Panc1 (cell line): ENCODE measurements around the gene MIA3. TPM values are rescaled to one million over a fixed set of nuclear protein-coding genes. Genes with fewer than 3 reads are reported as not detected.
A peak's percentile ranks its signal among the peaks of the same experiment; 100 is the strongest.

ENCODE experiments used
- ATAC-seq: fragments of 200-7000 bp; cut with Tn5 transposase; 2 replicates; pipeline ENCODE4 v1.9.1; 2020; ENCODE audit warnings: mild to moderate bottlenecking, moderate library complexity
- BruUV-seq: library from RNA; stranded (reverse); fragments of 400-500 nt; replicated peaks from 2 replicates; lab custom pipeline; 2021; lab: Mats Ljungman, UMichigan
- CTCF ChIA-PET: fragments of 300-600 bp; sonication (Branson Sonifier 250); formaldehyde crosslinking; loops from one replicate; lab custom pipeline; 2022; ENCODE audit warnings: antibody characterized with exemption; lab: Charles Lee
- POLR2A ChIA-PET: fragments of 300-600 bp; sonication (Branson Sonifier 250); formaldehyde crosslinking; loops from one replicate; lab custom pipeline; 2022; ENCODE audit warnings: antibody characterized with exemption; lab: Charles Lee
- DNase-seq: peaks from one replicate; pipeline ENCODE4 v3.0.0-alpha.2; 2010; ENCODE audit warnings: low read depth, low spot score
- H3K27ac ChIP-seq: 2 replicates; pipeline ENCODE4 v1.5.1; 2011; ENCODE audit warnings: mild to moderate bottlenecking, low read length, inconsistent platforms
- H3K27me3 ChIP-seq: fragments of 200-500 bp; sonication (Bioruptor generic); 2 replicates; pipeline ENCODE4 v1.6.0; 2014; ENCODE audit warnings: low read length, inconsistent platforms; ENCODE audit not compliant: control insufficient read depth, insufficient read depth
- H3K36me3 ChIP-seq: fragments of 200-500 bp; sonication (Bioruptor generic); 2 replicates; pipeline ENCODE4 v1.5.1; 2014; ENCODE audit warnings: inconsistent platforms, mild to moderate bottlenecking, low read length, moderate library complexity; ENCODE audit not compliant: control insufficient read depth, insufficient read depth
- H3K4me1 ChIP-seq: 2 replicates; pipeline ENCODE4 v1.5.1; 2011; ENCODE audit warnings: inconsistent platforms, mild to moderate bottlenecking, low read length, moderate library complexity; ENCODE audit not compliant: control insufficient read depth, insufficient read depth
- H3K4me3 ChIP-seq, 2 experiments: 2 replicates each; pipeline ENCODE4 v1.5.1; 2011 to 2012; ENCODE audit warnings: low read depth in 2 of 2, low read length in 2 of 2, mild to moderate bottlenecking in 2 of 2, inconsistent platforms in 1 of 2, moderate library complexity in 1 of 2
- H3K9me3 ChIP-seq: fragments of 200-500 bp; sonication (Bioruptor generic); 2 replicates; pipeline ENCODE4 v1.5.1; 2014; ENCODE audit warnings: low read depth, mild to moderate bottlenecking, inconsistent platforms, low read length, moderate library complexity; ENCODE audit not compliant: control insufficient read depth, insufficient read depth
- CTCF ChIP-seq: fragments of 450-650 bp; IDR thresholded peaks from 2 replicates; pipeline ENCODE4 v1.5.1; 2017; ENCODE audit warnings: mild to moderate bottlenecking
- POLR2AphosphoS5 ChIP-seq: IDR thresholded peaks from 2 replicates; pipeline ENCODE4 v1.6.1; 2012; ENCODE audit warnings: mild to moderate bottlenecking, low read depth, low read length, moderate library complexity
- SIN3A ChIP-seq: IDR thresholded peaks from 2 replicates; pipeline ENCODE4 v1.6.1; 2012; ENCODE audit warnings: low read depth, mild to moderate bottlenecking, low read length, moderate library complexity, borderline replicate concordance; ENCODE audit not compliant: insufficient read depth
- TCF7L2 ChIP-seq: IDR thresholded peaks from 2 replicates; pipeline ENCODE4 v1.6.1; 2011; ENCODE audit warnings: mild to moderate bottlenecking, low read depth, low read length, inconsistent platforms
- in situ Hi-C: cut with HindIII; loops from 2 replicates; pipeline ENCODE4 v1.10.0; 2016; ENCODE audit warnings: low sequenced_read_pairs, low pct_unique_long_range_greater_than_20kb
- intact Hi-C: fragments of 100-400 bp; cut with micrococcal nuclease; formaldehyde crosslinking; loops from one replicate; pipeline ENCODE4 v1.10.0; 2022; ENCODE audit not compliant: unreplicated experiment
- total RNA-seq: library from RNA; stranded (reverse); gene quantifications from one replicate; pipeline ENCODE4 v1.2.1, GENCODE V29; 2021; ENCODE audit not compliant: unreplicated experiment
- TF ChIP-seq, protein P1 (sequence below), 2 experiments: IDR thresholded peaks; 2 replicates each; pipeline ENCODE4 v1.6.1; 2011 to 2012; ENCODE audit warnings: low read depth in 2 of 2, control low read depth in 1 of 2, low read length in 1 of 2, mild to moderate bottlenecking in 1 of 2, moderate library complexity in 1 of 2; ENCODE audit not compliant: insufficient read depth in 1 of 2

MIA3 gene
- total RNA-seq, 1 experiment from 2014 or later = 53.5 TPM

DNA sequence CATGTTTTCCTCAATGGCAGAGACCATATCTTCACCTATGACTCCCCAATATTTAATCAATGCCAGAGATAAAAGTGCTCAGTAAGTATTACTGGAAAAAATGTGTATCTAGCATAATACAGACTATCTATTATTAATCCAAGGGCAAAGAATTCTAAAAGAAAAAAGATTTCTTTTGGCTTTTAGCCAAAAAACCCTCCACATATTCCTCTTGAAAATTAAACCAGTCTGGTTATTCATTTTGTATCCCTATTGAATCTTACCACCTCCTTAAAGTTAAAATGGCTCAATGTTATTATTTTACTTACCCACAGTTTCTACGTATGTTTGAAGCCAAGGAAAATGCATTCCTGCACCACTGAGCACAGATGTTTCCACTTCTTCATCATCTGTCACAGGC, 29.8 kb upstream of the MIA3 start:
- in situ Hi-C loops = loop anchor here (5.0 kb wide), 1 partner anchor 34 kb away; no protein-coding TSS in a partner anchor
- H3K36me3 ChIP-seq = peaks cover 24% of the 10 kb centered on the region
- POLR2A ChIA-PET = no interaction called here

DNA sequence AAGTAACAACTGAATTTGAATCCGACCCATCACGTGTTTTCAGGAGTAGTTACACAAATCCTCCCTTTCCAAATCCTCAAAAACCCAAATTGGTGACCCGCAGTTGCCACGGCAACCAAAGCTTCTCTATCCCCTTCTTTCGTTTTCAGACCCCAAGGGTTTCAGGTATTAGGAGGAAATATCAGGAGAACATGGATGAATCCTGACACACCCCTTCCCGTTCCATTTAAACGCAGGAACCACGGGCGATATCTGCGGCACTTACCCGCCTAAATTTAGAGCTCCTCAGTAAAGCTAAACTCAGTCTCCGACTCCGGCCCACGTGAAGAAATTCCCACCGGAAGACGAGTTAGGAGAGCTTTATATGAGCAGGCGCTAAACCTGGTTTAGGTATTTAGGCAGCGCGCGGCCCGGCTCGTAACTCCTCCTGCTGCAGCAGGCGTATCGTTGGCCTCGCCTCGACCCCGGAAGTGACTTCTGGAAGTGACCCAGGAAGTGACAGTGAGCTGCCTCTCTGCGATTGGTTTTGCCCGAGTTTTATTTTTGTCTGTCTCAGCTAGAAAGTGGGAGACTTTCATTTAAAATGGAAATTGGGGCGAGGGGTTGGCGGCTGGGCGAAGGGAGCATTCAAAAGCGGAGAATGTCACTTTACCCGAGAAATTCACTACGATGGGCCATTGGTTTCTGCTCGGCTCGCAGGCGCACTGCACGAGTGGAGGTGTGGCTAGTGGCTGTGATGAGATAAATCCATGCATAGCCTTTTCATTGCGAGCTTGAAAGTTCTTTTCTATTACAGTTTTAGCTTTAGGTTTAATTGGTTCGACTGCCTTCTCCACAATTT, 28.2 kb upstream of the MIA3 start, which contains the start of gene TAF1A:
Gene TAF1A, minus strand, starts transcription at position 472 of the 841 bp plus-strand sequence.
- intact Hi-C loops = no loop called here
- Histone ChIP-seq H3K27ac (peak within 1 kb of the TSS; percentile 97), H3K4me1 (peaks cover 22% of the 10 kb centered on the region), H3K4me3 (peak within 1 kb of the TSS; percentile 94 to 98), H3K27me3 (no peaks in the 10 kb centered on the region), H3K9me3 (no peaks in the 10 kb centered on the region), H3K36me3 (peaks cover 22% of the 10 kb centered on the region)
- DNase-seq (peak; percentile 71), ATAC-seq (peak; percentile 100)
- TF ChIP-seq SIN3A = no peak; the same call in 1 of the 2 replicates
- no peak for TF ChIP-seq CTCF
- TF ChIP-seq POLR2AphosphoS5 = 0 out of 2 replicates have a peak, but pooled peaks have one; percentile 75
- TF ChIP-seq TCF7L2 = no peak
- ChIA-PET POLR2A (interaction anchor here (0.6 to 0.9 kb wide), 2 partner anchors 27 to 56 kb away, joined by 5 to 9 read pairs; no protein-coding TSS in a partner anchor), CTCF (interaction anchor here (0.6 to 2.7 kb wide), 3 partner anchors 9 to 45 kb away, joined by 3 to 9 read pairs (median 5); no protein-coding TSS in a partner anchor)
- BruUV-seq = TSS peak; percentile 87
- in situ Hi-C loops = loop anchor here (5.0 kb wide), 1 partner anchor 33 kb away; no protein-coding TSS in a partner anchor

More for the DNA sequence above, 29.8 kb upstream of the MIA3 start:
- TF ChIP-seq SIN3A = no peak
- TF ChIP-seq POLR2AphosphoS5 = no peak
- no peak for TF ChIP-seq TCF7L2
- TF ChIP-seq CTCF = no peak
- TF ChIP-seq, protein P1, sequence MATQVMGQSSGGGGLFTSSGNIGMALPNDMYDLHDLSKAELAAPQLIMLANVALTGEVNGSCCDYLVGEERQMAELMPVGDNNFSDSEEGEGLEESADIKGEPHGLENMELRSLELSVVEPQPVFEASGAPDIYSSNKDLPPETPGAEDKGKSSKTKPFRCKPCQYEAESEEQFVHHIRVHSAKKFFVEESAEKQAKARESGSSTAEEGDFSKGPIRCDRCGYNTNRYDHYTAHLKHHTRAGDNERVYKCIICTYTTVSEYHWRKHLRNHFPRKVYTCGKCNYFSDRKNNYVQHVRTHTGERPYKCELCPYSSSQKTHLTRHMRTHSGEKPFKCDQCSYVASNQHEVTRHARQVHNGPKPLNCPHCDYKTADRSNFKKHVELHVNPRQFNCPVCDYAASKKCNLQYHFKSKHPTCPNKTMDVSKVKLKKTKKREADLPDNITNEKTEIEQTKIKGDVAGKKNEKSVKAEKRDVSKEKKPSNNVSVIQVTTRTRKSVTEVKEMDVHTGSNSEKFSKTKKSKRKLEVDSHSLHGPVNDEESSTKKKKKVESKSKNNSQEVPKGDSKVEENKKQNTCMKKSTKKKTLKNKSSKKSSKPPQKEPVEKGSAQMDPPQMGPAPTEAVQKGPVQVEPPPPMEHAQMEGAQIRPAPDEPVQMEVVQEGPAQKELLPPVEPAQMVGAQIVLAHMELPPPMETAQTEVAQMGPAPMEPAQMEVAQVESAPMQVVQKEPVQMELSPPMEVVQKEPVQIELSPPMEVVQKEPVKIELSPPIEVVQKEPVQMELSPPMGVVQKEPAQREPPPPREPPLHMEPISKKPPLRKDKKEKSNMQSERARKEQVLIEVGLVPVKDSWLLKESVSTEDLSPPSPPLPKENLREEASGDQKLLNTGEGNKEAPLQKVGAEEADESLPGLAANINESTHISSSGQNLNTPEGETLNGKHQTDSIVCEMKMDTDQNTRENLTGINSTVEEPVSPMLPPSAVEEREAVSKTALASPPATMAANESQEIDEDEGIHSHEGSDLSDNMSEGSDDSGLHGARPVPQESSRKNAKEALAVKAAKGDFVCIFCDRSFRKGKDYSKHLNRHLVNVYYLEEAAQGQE (IDR thresholded peaks at IDR 0.05; ENCODE audit: insufficient read depth in 1 of 2, low read depth in 2 of 2, low read length in 1 of 2) = no peak
- Histone ChIP-seq H3K27ac (peak overlapping the region; percentile 97; the same call in 1 of the 2 replicates), H3K27me3 (no peaks in the 10 kb centered on the region), H3K4me3 (peak overlapping the region; percentile 94 to 98; a peak in 3 of 4 replicates), H3K4me1 (peaks cover 22% of the 10 kb centered on the region), H3K9me3 (no peaks in the 10 kb centered on the region)
- CTCF ChIA-PET = no interaction called here
- ATAC-seq (no peak), DNase-seq (no peak)
- intact Hi-C loops = no loop called here
- BruUV-seq = no TSS peak
